IMR-90 (cell line): ENCODE data around the gene NPNT. TPM values are rescaled to one million over a fixed set of nuclear protein-coding genes. Genes with fewer than 3 reads are reported as not detected.
A peak's percentile ranks its signal among the peaks of the same experiment; 100 is the strongest.

Source experiments
- ATAC-seq: fragments of 200-7000 bp; cut with Tn5 transposase; 2 replicates; pipeline ENCODE4 v1.9.1; 2020; ENCODE audit warnings: low read depth, mild to moderate bottlenecking, moderate library complexity
- BruUV-seq: library from RNA; stranded (reverse); fragments of 400-500 nt; replicated peaks from 2 replicates; lab custom pipeline; 2021; lab: Mats Ljungman, UMichigan
- CTCF ChIA-PET: fragments of 300-600 bp; formaldehyde crosslinking; extraction: SDS; loops from one replicate; lab custom pipeline; 2021; ENCODE audit warnings: antibody characterized with exemption; lab: Yijun Ruan, JAX
- POLR2A ChIA-PET: fragments of 300-600 bp; sonication (Branson Sonifier 250); formaldehyde crosslinking; loops from one replicate; lab custom pipeline; 2022; ENCODE audit warnings: antibody characterized with exemption; ENCODE audit not compliant: unreplicated experiment; lab: Charles Lee
- DNase-seq: peaks from one replicate; pipeline ENCODE4 v3.0.0; 2013
- H2AFZ ChIP-seq: replicated peaks from 2 replicates; pipeline ENCODE3; 2013; ENCODE audit warnings: low read length, mild to moderate bottlenecking; ENCODE audit not compliant: poor library complexity
- H2AK5ac ChIP-seq: 2 replicates; pipeline ENCODE4 v1.6.1; 2013; ENCODE audit warnings: low read depth, low read length, inconsistent platforms
- H2AK9ac ChIP-seq: replicated peaks from 2 replicates; pipeline ENCODE3; 2013; ENCODE audit warnings: mild to moderate bottlenecking, low read depth, low read length, moderate library complexity; ENCODE audit not compliant: poor library complexity
- H2BK120ac ChIP-seq: 2 replicates; pipeline ENCODE4 v1.6.1; 2013; ENCODE audit warnings: low read depth, low read length, inconsistent platforms
- H2BK15ac ChIP-seq: 3 replicates; pipeline ENCODE4 v1.6.1; 2013; ENCODE audit warnings: low read depth, low read length, inconsistent platforms
- H2BK20ac ChIP-seq: 2 replicates; pipeline ENCODE4 v1.6.1; 2013; ENCODE audit warnings: low read depth, mild to moderate bottlenecking, inconsistent platforms, low read length, moderate library complexity
- H2BK5ac ChIP-seq: 2 replicates; pipeline ENCODE4 v1.6.1; 2013; ENCODE audit warnings: mild to moderate bottlenecking, low read depth, low read length, inconsistent platforms; ENCODE audit not compliant: poor library complexity, severe bottlenecking
- H3K14ac ChIP-seq: replicated peaks from 2 replicates; pipeline ENCODE4 v1.6.1; 2013; ENCODE audit warnings: low read depth, low read length, inconsistent platforms
- H3K18ac ChIP-seq: 2 replicates; pipeline ENCODE4 v1.6.1; 2013; ENCODE audit warnings: low read depth, low read length, control low read depth
- H3K23ac ChIP-seq: 2 replicates; pipeline ENCODE4 v1.6.1; 2013; ENCODE audit warnings: low read depth, low read length, inconsistent platforms
- H3K27ac ChIP-seq: 2 replicates; pipeline ENCODE4 v1.5.1; 2013; ENCODE audit warnings: mild to moderate bottlenecking, control low read depth, low read length; ENCODE audit not compliant: insufficient read depth
- H3K27me3 ChIP-seq: 2 replicates; pipeline ENCODE4 v1.6.1; 2013; ENCODE audit warnings: low read length; ENCODE audit not compliant: control insufficient read depth, insufficient read depth
- H3K36me3 ChIP-seq: 2 replicates; pipeline ENCODE4 v1.6.1; 2013; ENCODE audit warnings: low read length, mixed read lengths; ENCODE audit not compliant: control insufficient read depth, insufficient read depth
- H3K4ac ChIP-seq: 2 replicates; pipeline ENCODE4 v1.6.1; 2013; ENCODE audit warnings: low read depth, low read length, inconsistent platforms
- H3K4me1 ChIP-seq: 2 replicates; pipeline ENCODE4 v1.6.1; 2013; ENCODE audit warnings: low read length, mixed read lengths; ENCODE audit not compliant: control insufficient read depth, insufficient read depth
- H3K4me2 ChIP-seq: 2 replicates; pipeline ENCODE4 v1.6.1; 2013; ENCODE audit warnings: low read depth, mild to moderate bottlenecking, control low read depth, low read length, moderate library complexity
- H3K4me3 ChIP-seq: 2 replicates; pipeline ENCODE4 v1.5.1; 2013; ENCODE audit warnings: low read depth, mild to moderate bottlenecking, control low read depth, low read length, moderate library complexity; ENCODE audit not compliant: insufficient read depth
- H3K56ac ChIP-seq: 2 replicates; pipeline ENCODE4 v1.6.1; 2013; ENCODE audit warnings: low read length, inconsistent platforms; ENCODE audit not compliant: insufficient read depth; ENCODE audit errors: extremely low read depth
- H3K79me1 ChIP-seq, 2 experiments: 2 replicates each; pipeline ENCODE4 v1.6.1; 2013; ENCODE audit warnings: low read length in 2 of 2, inconsistent platforms in 1 of 2, low read depth in 1 of 2
- H3K9ac ChIP-seq: 2 replicates; pipeline ENCODE4 v1.6.1; 2013; ENCODE audit warnings: low read depth, low read length, control low read depth
- H3K9me1 ChIP-seq: 2 replicates; pipeline ENCODE4 v1.6.1; 2013; ENCODE audit warnings: low read length, inconsistent platforms; ENCODE audit not compliant: insufficient read depth
- H3K9me3 ChIP-seq: 2 replicates; pipeline ENCODE4 v1.6.1; 2013; ENCODE audit warnings: low read length; ENCODE audit not compliant: control insufficient read depth, insufficient read depth
- H4K20me1 ChIP-seq: 2 replicates; pipeline ENCODE4 v1.6.1; 2013; ENCODE audit warnings: low read length, inconsistent platforms; ENCODE audit not compliant: insufficient read depth
- H4K5ac ChIP-seq: 2 replicates; pipeline ENCODE4 v1.6.1; 2013; ENCODE audit warnings: mild to moderate bottlenecking, low read depth, low read length, control low read depth
- H4K8ac ChIP-seq, 2 experiments: 2 replicates each; pipeline ENCODE4 v1.6.1; 2013; ENCODE audit warnings: low read depth in 2 of 2, low read length in 2 of 2, control low read depth in 1 of 2, inconsistent platforms in 1 of 2
- H4K91ac ChIP-seq: 2 replicates; pipeline ENCODE4 v1.6.1; 2013; ENCODE audit warnings: low read depth, low read length, inconsistent platforms; ENCODE audit not compliant: insufficient read depth
- CHD1 ChIP-seq: IDR thresholded peaks from 2 replicates; pipeline ENCODE4 v1.6.1; 2012; ENCODE audit warnings: low read depth, low read length, improper control_type of control experiment
- RCOR1 ChIP-seq: IDR thresholded peaks from 2 replicates; pipeline ENCODE4 v1.6.1; 2012; ENCODE audit warnings: mild to moderate bottlenecking, low read length, improper control_type of control experiment; ENCODE audit not compliant: insufficient replicate concordance
- WGBS, 2 experiments: methylation state at CpG; one replicate each; pipeline versions ENCODE4 v1.1.5 to v1.1.7; 2013; ENCODE audit warnings: missing lambda C conversion rate in 2 of 2; ENCODE audit not compliant: insufficient read length in 1 of 2; ENCODE audit errors: extremely low coverage in 2 of 2; 5-methylcytosine and 5-hydroxymethylcytosine counted together
- dilution Hi-C: fragments of 300-500 bp; cut with HindIII; formaldehyde crosslinking; loops from one replicate; pipeline ENCODE4 v1.14.3; 2018; ENCODE audit warnings: low sequenced_read_pairs; ENCODE audit not compliant: unreplicated experiment
- in situ Hi-C: fragments of 300-500 bp; cut with MboI; formaldehyde crosslinking; loops from 3 replicates; pipeline ENCODE4 v1.14.3; 2019; ENCODE audit warnings: low sequenced_read_pairs, inconsistent platforms, mixed read lengths
- intact Hi-C: fragments of 100-400 bp; cut with micrococcal nuclease; formaldehyde crosslinking; loops from 2 replicates; pipeline ENCODE4 v1.10.0; 2022
- polyA plus RNA-seq, 3 experiments: library from polyadenylated mRNA; depleted of rRNA; stranded (reverse); fragments of >200 nt; gene quantifications; 2 replicates each; pipeline ENCODE4 v1.2.3, GENCODE V29; 2012; ENCODE audit warnings: low replicate concordance in 1 of 3
- total RNA-seq: library from RNA; depleted of rRNA; stranded (reverse); fragments of >200 nt; gene quantifications from 2 replicates; pipeline ENCODE4 v1.2.3, GENCODE V29; 2012

The NPNT gene
- total and polyA plus RNA-seq, 2 of the 4 experiments (the other 2 are of a cell fraction) = not detected

GRCh38 chr4:105895583-105896460 is 551 bp downstream of the NPNT start:
- Histone ChIP-seq H2BK5ac (no peak overlapping the region), H3K27me3 (peaks cover 50% of the 10 kb centered on the region), H3K36me3 (no peaks in the 10 kb centered on the region), H3K9me1 (no peaks in the 10 kb centered on the region), H4K20me1 (no peaks in the 10 kb centered on the region), H2BK120ac (no peak overlapping the region), H3K27ac (no peak overlapping the region), H4K5ac (no peak overlapping the region), H3K4ac (no peak overlapping the region), H3K23ac (no peak overlapping the region), H2AFZ (peak overlapping the region; percentile 28), H3K18ac (no peak overlapping the region), H3K4me1 (no peaks in the 10 kb centered on the region), H4K8ac (no peak overlapping the region), H3K4me2 (peak overlapping the region; percentile 54; the same call in 1 of the 2 replicates), H2BK20ac (no peak overlapping the region), H4K91ac (no peak overlapping the region), H2AK5ac (no peak overlapping the region), H2BK15ac (no peak overlapping the region), H3K9ac (no peak overlapping the region), H3K56ac (no peak overlapping the region), H2AK9ac (no peak overlapping the region), H3K14ac (no peak overlapping the region), H3K79me1 (no peaks in the 10 kb centered on the region), H3K4me3 (no peak overlapping the region), H3K9me3 (no peaks in the 10 kb centered on the region)
- no TSS peak for BruUV-seq
- intact Hi-C loops (no loop called here), dilution Hi-C loops (no loop called here), in situ Hi-C loops (no loop called here)
- TF ChIP-seq CHD1 = no peak
- TF ChIP-seq RCOR1 = no peak
- POLR2A ChIA-PET = no interaction called here
- CTCF ChIA-PET = no interaction called here
- no peak for DNase-seq
- ATAC-seq = peak; percentile 14; the same call in 1 of the 2 replicates
- 2% methylated on average over 24 of the region's 84 CpGs; no CpG with 5 or more reads in 1 of the 2 experiments for WGBS, 2 experiments
